ENCODE measurements around the gene STOX2. TPM values are rescaled to one million over a fixed set of nuclear protein-coding genes. Genes with fewer than 3 reads are reported as not detected.
"Not testable (repeated sequence)": the region's sequence is repeated elsewhere in the genome, so short reads cannot be mapped to it uniquely, and the experiment has no call there.

Gene STOX2
- total RNA-seq, 4 donors from 2014 or later: 3.5 to 23.1 (median 7.6) TPM

DNA sequence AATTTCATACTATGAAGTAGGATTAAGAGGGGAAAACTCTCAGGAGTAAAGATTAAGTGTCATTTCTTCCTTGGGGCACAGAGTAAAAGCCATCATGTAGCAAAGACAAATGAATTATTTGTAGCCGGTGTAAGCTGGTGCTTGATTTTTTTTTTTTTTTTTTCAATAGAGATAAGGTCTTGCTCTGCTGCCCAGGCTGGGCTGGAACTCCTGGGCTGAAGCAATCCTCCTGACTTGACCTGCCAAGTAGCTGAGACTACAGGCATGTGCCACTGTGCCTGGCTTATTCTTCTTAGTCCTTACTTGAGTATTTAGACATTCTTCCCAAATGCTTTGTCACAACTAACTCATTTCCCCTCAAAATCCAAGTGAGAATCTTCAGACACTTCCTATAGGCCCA is 125.7 kb downstream of the STOX2 start:
- Histone ChIP-seq H3K4me3 (no peak overlapping the region), H3K9me3 (no peaks in the 10 kb centered on the region), H3K27me3 (no peaks in the 10 kb centered on the region), H3K36me3 (no peaks in the 10 kb centered on the region), H3K4me1 (no peaks in the 10 kb centered on the region), H3K27ac (no peak overlapping the region)
- DNase-seq: no peak
- TF ChIP-seq, protein P1, sequence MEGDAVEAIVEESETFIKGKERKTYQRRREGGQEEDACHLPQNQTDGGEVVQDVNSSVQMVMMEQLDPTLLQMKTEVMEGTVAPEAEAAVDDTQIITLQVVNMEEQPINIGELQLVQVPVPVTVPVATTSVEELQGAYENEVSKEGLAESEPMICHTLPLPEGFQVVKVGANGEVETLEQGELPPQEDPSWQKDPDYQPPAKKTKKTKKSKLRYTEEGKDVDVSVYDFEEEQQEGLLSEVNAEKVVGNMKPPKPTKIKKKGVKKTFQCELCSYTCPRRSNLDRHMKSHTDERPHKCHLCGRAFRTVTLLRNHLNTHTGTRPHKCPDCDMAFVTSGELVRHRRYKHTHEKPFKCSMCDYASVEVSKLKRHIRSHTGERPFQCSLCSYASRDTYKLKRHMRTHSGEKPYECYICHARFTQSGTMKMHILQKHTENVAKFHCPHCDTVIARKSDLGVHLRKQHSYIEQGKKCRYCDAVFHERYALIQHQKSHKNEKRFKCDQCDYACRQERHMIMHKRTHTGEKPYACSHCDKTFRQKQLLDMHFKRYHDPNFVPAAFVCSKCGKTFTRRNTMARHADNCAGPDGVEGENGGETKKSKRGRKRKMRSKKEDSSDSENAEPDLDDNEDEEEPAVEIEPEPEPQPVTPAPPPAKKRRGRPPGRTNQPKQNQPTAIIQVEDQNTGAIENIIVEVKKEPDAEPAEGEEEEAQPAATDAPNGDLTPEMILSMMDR (IDR thresholded peaks at IDR 0.05): no peak
- no peak for TF ChIP-seq POLR2A (IDR thresholded peaks at IDR 0.05)

DNA sequence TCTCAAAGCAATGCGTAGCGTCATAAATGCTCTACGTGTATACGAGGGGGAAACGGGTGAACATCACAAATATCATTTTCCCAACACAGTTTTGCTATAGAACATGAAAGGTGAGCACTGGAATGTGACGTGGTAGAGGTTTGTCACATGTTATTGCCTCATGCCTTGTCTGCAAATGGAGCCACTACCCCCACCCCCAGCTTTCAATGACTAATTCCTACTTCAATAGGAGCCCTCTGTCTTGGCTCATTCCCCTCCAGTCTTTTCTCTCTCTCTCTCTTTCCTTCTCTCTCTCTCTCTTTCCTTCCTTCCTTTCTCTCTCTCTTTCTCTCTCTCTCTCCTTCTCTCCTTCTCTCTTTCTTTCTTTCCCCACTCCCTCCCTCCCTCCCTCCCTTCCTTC is 127.0 kb downstream of the STOX2 start:
- Histone ChIP-seq H3K4me1 (no peaks in the 10 kb centered on the region), H3K36me3 (no peaks in the 10 kb centered on the region), H3K4me3 (no peak overlapping the region), H3K27ac (no peak overlapping the region), H3K9me3 (no peaks in the 10 kb centered on the region), H3K27me3 (no peaks in the 10 kb centered on the region)
- no peak for TF ChIP-seq POLR2A (IDR thresholded peaks at IDR 0.05)
- TF ChIP-seq, protein P1 (IDR thresholded peaks at IDR 0.05): no peak
- DNase-seq: no peak

DNA sequence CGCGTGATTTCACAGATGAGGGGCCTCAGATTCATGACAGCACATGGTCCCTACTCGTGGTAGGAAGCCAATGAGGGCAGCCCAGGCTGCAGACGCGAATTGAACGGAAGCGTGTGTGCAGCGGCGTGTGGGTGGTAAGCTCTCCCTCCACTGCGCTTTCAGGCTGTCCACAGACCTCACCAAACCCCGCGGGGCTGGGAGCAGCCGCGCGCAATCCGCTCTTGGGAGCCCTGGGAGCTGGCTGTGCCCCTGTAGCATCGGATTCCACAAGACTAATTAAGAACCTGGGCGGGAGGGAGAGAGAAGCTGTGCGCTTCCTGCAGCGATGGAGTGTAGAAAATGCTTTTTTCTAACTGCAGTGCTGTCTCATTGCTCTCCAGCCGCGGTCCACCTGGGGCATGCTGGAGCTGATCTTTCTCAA is 134.9 kb downstream of the STOX2 start:
- H3K27ac ChIP-seq: no peak overlapping the region
- no peaks in the 10 kb centered on the region for H3K9me3 ChIP-seq
- no peaks in the 10 kb centered on the region for H3K4me1 ChIP-seq
- H3K27me3 ChIP-seq: no peaks in the 10 kb centered on the region
- DNase-seq: no peak
- peak overlapping the region in 1 of 4 donors; percentile 5 for H3K4me3 ChIP-seq
- H3K36me3 ChIP-seq: no peaks in the 10 kb centered on the region
- no peak for TF ChIP-seq POLR2A (IDR thresholded peaks at IDR 0.05)
- TF ChIP-seq, protein P1 (IDR thresholded peaks at IDR 0.05): no peak

DNA sequence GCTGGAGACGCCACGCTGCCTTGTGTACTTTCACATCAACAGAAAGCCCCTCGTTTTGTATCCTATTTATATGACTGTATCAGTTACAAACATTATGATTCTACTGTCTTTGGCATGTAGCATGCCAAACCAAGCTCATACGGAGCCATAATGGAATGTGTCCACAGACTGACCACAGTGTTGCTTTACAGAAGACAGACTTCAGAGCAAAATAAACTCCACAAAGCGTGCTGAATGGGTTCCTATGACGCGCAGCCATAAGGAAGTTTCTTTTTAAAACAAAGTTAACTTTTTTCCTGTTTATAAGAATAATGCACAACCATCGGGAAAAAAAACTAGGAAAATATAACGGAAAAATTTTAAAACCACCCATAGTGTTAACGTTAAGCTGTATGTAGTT is 136.0 kb downstream of the STOX2 start:
- Histone ChIP-seq H3K27ac (no peak overlapping the region), H3K9me3 (peaks cover 0 to 4% (median 0%) of the 10 kb centered on the region in 4 donors), H3K4me3 (no peak overlapping the region), H3K4me1 (no peaks in the 10 kb centered on the region), H3K36me3 (no peaks in the 10 kb centered on the region), H3K27me3 (no peaks in the 10 kb centered on the region)
- TF ChIP-seq, protein P1 (IDR thresholded peaks at IDR 0.05): no peak
- no peak for TF ChIP-seq POLR2A (IDR thresholded peaks at IDR 0.05)
- no peak for DNase-seq

DNA sequence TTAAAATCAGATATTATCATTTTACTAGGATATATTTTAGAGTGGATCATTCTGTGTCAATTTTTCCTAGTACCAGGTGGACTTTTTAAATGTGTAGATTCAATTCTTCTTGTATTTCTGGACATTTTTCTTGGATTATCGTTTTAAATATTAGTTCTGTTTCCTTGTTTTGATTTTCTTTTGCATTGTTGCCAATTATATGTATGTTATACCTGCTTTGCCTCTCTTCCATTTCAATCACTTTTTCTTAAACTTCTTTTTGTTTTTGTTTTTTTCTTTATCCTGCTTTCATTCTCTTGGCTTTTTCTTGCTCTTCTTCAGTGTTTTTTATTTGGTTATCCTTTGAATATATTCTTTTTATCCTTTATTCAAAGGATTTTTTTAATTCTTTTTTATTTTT is 141.0 kb downstream of the STOX2 start:
- DNase-seq: no peak
- H3K4me1 ChIP-seq: no peaks in the 10 kb centered on the region
- H3K27ac ChIP-seq: no peak overlapping the region
- TF ChIP-seq, protein P1 (IDR thresholded peaks at IDR 0.05): no peak
- no peak for TF ChIP-seq POLR2A (IDR thresholded peaks at IDR 0.05)
- H3K9me3 ChIP-seq: peaks cover 0 to 14% (median 0%) of the 10 kb centered on the region in 4 donors
- no peak overlapping the region for H3K4me3 ChIP-seq
- H3K36me3 ChIP-seq: no peaks in the 10 kb centered on the region
- no peaks in the 10 kb centered on the region for H3K27me3 ChIP-seq

DNA sequence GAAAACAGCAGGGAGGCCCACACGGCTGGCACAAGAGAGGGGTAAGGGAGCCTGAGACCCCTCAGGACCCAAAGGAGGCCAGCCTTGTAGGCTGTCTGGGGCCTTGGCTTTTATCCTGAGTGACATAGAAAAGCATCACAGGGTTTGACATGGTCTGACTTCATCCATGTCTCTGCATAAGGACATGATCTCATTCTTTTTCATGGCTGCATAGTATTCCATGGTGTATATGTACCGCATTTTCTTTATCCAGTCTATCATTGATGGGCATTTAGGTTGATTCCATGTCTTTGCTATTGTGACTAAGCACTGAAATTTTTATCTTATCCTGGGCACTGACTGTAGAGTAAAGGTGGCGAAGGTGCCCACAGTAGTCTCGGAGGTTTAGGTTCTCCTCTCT is 146.2 kb downstream of the STOX2 start:
- not testable (repeated sequence) for H3K27me3 ChIP-seq, H3K27ac ChIP-seq, H3K9me3 ChIP-seq, H3K4me3 ChIP-seq, DNase-seq, H3K4me1 ChIP-seq, H3K36me3 ChIP-seq

Measured in Peyer's patch (tissue), 4 donors.